Right lobe of liver (tissue), 4 donors: ENCODE data around the gene SPNS2.

ENCODE experiments used
- POLR2A ChIP-seq: fragments of 450-650 bp; IDR thresholded peaks from one replicate; pipeline ENCODE4 v1.6.1; 2017; ENCODE audit warnings: antibody characterized with exemption, mild to moderate bottlenecking
- TF ChIP-seq, protein P1 (sequence below), 4 donors: fragments of 200-600 bp in 3 of 4; fragments of 450-650 bp in 1 of 4; IDR thresholded peaks; one replicate each; pipeline versions ENCODE4 v1.5.1 to v1.8.0; 2016 to 2022; ENCODE audit warnings: antibody characterized with exemption in 4 of 4, mild to moderate bottlenecking in 2 of 4
- donor health status: DM: no; HTN: no; CAD: no.
- donor health status: DM: no; HTN: no; CAD: no.
- donor health status: DM: no; HTN: yes; CAD: no.

GRCh38 chr17:4536742-4537411 lies 38.2 kb downstream of the SPNS2 start:
- TF ChIP-seq, protein P1, sequence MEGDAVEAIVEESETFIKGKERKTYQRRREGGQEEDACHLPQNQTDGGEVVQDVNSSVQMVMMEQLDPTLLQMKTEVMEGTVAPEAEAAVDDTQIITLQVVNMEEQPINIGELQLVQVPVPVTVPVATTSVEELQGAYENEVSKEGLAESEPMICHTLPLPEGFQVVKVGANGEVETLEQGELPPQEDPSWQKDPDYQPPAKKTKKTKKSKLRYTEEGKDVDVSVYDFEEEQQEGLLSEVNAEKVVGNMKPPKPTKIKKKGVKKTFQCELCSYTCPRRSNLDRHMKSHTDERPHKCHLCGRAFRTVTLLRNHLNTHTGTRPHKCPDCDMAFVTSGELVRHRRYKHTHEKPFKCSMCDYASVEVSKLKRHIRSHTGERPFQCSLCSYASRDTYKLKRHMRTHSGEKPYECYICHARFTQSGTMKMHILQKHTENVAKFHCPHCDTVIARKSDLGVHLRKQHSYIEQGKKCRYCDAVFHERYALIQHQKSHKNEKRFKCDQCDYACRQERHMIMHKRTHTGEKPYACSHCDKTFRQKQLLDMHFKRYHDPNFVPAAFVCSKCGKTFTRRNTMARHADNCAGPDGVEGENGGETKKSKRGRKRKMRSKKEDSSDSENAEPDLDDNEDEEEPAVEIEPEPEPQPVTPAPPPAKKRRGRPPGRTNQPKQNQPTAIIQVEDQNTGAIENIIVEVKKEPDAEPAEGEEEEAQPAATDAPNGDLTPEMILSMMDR (IDR thresholded peaks at IDR 0.05) = no peak
- no peak for TF ChIP-seq POLR2A
